Bronchus fibroblast of lung (primary cell): ENCODE measurements around the gene SPRY4. TPM values are rescaled to one million over a fixed set of nuclear protein-coding genes. Genes with fewer than 3 reads are reported as not detected.

Source experiments
- total RNA-seq: library from RNA; depleted of rRNA; stranded (reverse); fragments of >200 nt; gene quantifications from 2 replicates; pipeline ENCODE4 v1.2.3, GENCODE V29; 2015

The SPRY4 gene
- total RNA-seq = 8.9 and 10.1 TPM in 2 replicates

GRCh38 chr5:142324871-142325724 is at the start of gene SPRY4:
Gene SPRY4, minus strand, starts transcription at chr5:142325021. Its CDS starts 9,913 bp downstream, at chr5:142315108.

Other genes starting within 250 kb of the SPRY4 start
- gene NDFIP1, start 216.2 kb downstream of the SPRY4 start, total RNA-seq = 48.8 and 58.2 TPM in 2 replicates